Right lung (tissue), 10 donors: ENCODE measurements around the gene SPRN. TPM values are rescaled to one million over a fixed set of nuclear protein-coding genes. Genes with fewer than 3 reads are reported as not detected.
"Not testable (repeated sequence)": the region's sequence is repeated elsewhere in the genome, so short reads cannot be mapped to it uniquely, and the experiment has no call there.

Source experiments
- DNase-seq, 2 donors: peaks; one replicate each; pipeline ENCODE4 v3.0.0-alpha.2; 2013
- long read RNA-seq, 8 donors: transcript quantifications; one replicate each; lab custom pipeline, GENCODE V29; 2026
- polyA plus RNA-seq, 5 donors: library from polyadenylated mRNA; unstranded; fragments of 120-200 nt; gene quantifications; one replicate each; pipeline versions ENCODE4 v1.2.1 to v1.2.3, GENCODE V29; 2013; ENCODE audit warnings: inconsistent platforms in 1 of 5, low replicate concordance in 1 of 5; ENCODE audit not compliant: insufficient read length in 5 of 5, insufficient read depth in 1 of 5

SPRN gene
- 1 to 10 TPM; 2.6 to 6.6 (median 3.1) TPM for polyA plus RNA-seq
- long read RNA-seq, donor 1, partial matches to known transcripts, result 0 of 1 reads
- long read RNA-seq, donor 1, other reads (novel, unspliced or antisense), result 0 of 1 reads
- long read RNA-seq, donor 2, result 0 reads
- long read RNA-seq, donor 3, result 0 reads
- long read RNA-seq, donor 4, result 0 reads
- long read RNA-seq, donor 5, result 0 reads
- long read RNA-seq, donor 6, result 0 reads
- long read RNA-seq, donor 7, result 0 reads
- long read RNA-seq, donor 8, result 0 reads

DNA sequence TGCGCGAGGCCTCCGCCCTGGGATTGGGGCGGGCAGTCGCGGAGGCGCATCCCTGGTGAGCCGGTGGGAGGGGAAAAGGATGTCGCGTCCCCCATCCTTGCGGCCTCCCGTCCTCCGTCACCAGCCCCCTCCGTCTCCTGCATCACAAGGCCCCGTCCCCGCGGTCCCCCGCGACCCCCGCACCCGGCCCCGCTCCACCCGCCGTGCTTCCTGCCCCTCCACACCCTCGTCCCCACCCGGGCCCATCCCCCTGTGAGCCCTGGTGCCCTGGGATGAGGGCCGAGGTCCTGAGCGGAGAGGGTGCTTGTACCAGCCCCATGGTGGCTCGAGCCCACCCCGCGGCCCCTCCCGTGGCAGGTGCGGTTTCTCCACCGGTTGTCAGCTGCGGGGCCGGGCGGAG lies at the start of gene SPRN:
SPRN (minus strand) TSS at position 25 of the 400 bp plus-strand sequence. CDS start 944 bp downstream, outside the sequence.
- DNase-seq, result not testable (repeated sequence)

GRCh38 chr10:133474027-133474426 lies 49.6 kb upstream of the SPRN start:
- no peak for DNase-seq

DNA sequence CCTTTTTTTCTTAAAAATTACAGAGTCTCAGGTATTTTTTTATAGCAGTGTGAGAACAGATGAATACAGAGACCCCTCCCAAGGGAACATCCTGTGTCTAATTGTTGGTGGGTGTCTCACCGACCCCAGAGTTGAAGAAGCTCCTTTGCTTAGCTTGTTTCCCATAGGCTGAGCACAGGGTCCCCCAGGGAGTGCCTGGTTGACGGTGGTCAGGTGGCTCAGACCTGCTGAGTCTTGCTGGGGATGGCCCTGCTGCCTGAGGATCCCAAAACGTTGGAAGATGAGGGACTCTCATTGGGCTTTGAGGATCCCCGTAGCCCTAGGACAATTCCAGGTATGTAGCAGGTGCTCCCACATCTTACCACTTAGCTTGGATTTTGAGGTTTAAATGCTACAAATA lies 48.8 kb upstream of the SPRN start:
- no peak for DNase-seq

- DNase-seq, result no peak
Measured at GRCh38 chr10:133471300-133472109, 47.1 kb upstream of the SPRN start.

DNA sequence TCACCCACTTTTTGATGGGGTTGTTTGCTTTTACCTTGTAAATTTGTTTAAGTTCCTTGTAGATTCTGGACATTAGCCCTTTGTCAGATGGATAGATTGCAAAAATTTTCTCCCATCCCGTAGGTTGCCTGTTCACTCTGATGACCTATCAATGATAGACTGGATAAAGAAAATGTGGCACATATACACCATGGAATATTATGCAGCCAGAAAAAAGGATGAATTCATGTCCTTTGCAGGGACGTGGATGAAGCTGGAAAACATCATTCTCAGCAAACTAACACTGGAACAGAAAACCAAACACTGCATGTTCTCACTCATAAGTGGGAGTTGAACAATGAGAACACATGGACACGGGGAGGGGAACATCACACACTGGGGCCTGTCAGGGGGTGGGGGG lies 44.8 kb upstream of the SPRN start:
- not testable (repeated sequence) for DNase-seq

DNA sequence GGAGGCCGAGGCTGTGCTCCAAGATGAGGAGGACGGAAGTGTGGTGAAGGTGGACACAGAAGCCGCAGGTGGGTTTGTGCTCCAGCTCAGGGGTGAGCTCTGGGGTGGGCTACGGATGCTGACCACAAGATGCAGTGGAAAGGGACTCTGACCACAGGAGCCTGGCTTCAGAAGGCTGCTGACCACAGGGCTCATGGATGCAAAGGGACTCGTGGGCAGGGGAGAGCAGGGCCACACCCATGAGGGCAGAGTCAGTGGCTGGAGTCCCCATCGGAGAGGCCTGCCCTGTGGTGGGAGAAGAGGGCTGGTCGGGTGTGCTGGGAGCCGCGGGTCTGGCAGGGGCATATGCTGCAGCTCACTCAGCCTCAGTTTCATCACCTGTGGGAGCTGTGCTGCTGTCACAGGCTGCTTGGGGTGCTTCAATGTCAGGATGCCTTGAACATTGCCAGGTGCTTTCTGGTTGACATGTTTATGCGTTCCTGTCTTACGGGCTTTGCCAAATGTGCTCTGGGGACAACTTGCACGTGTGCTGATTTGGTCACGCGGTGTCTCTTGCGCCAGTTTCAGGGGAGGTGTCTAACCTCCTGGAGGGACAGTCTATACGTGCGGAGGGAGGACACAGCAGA lies 43.0 kb upstream of the SPRN start:
- no peak for DNase-seq

DNA sequence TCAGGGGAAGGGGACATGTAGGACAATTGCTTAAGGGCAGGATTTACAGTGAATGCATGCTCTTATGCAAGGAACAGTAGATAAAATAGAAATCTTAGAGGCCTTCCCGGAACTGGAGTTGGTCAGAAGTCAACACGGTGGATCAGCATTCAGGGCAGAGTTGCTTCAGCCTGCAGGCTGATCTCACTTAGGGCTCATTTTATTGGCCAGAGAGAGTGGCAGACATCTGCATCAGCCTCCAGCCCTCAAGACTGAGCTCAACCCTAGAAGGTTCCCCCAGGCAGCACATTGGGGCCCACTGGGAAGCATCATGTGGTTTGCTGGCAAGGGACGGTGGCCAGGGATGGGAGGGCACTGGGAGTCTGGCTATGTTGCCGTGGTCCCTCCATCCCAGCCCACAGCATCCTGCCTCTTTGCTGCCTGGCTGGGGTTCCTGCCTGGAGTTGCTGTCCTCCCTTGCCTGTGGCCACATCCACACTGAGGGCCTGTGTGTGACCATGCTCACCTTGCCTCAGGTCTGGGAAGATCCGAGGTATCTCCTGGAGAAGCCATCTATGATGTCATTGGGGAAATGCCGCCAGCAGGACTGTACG lies 42.4 kb upstream of the SPRN start:
- DNase-seq, result no peak

DNA sequence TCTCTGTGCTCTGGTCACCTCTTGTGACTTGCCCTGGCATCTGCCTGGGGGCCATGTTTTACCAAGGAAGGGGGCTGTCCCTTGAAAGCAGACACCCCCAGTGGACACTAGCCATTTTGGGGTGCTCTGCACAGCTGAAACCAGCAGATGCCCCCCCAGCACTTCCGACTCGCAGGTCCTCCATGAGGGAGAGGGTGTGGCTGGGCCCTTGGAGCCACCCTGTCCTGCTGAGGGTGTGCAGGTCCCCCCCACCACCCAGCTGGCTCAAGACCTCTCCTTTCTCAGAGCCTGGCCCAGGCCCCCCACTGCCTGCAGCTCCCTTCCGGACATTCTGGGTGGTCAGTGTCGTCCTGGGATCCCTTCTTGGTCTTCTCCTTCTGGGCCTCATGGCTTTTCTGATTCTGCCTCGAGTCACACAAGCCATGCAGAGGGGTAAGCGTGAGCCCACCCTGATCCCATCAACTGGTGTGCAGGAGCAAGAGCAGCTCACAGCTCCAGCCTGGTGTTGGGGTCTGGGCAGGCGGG lies 41.6 kb upstream of the SPRN start:
- DNase-seq, result no peak

DNA sequence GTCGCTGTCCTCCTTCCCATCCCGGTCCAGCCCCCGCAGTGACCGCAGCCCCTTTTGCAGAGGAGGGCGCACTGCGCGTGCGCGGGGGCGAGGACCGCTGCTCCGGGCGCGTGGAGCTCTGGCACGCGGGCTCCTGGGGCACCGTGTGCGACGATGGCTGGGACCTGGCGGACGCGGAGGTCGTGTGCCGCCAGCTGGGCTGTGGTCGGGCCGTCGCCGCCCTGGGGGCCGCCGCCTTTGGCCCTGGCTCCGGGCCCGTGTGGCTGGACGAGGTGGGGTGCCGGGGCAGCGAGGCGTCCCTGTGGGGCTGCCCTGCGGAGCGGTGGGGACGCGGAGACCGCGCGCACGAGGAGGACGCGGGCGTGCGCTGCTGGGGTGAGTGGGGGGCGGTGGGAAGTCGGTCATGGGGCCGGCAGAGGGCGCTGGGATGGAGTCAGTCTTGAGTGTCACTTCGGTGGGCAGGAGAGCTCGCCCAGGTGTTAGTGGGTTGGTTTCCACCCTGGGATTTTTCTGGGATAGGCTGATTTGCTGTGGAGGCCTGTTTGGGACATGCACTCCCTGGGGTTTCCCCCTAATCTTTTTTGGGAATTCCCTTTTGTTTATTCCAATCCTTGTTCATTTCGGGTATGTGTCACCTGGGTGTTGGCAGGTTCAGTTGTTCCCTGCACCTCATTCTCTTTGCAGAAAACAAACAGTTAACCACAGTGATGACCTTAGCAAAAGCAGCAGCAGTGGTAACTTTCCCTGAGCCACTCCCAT lies 40.9 kb upstream of the SPRN start:
- no peak for DNase-seq

- DNase-seq, result no peak
Measured at GRCh38 chr10:133464582-133465031, 40.2 kb upstream of the SPRN start.

- DNase-seq, result no peak
Measured at GRCh38 chr10:133462512-133463305, 38.3 kb upstream of the SPRN start.

GRCh38 chr10:133461841-133462240 lies 37.4 kb upstream of the SPRN start:
- DNase-seq, result no peak

DNA sequence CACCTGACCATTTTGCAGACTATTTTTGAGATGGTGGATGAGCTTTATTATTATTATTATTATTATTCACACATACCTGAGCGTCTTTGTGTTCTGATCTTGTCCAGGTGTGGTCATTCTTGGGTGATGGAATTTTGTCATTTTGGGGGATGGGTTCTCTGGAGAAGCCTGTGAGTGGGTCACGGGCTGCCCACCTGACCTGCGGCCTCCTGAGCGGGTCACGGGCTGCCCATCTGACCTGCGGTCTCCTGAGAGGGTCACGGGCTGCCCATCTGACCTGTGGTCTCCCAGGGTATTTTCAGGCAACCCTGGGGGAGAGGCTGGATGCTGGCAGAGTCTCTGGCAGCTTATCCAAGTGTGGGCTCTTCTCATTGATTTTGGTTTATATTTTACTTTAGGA lies 36.6 kb upstream of the SPRN start:
- DNase-seq, result no peak

- DNase-seq, result no peak
Measured at GRCh38 chr10:133460208-133460769, 35.9 kb upstream of the SPRN start.

GRCh38 chr10:133459454-133460207 lies 35.2 kb upstream of the SPRN start:
- no peak for DNase-seq

- no peak for DNase-seq
Measured at GRCh38 chr10:133458710-133459453, 34.5 kb upstream of the SPRN start.

- no peak for DNase-seq
Measured at GRCh38 chr10:133458021-133458709, 33.7 kb upstream of the SPRN start.
